Adrenal gland (tissue), 12 donors: ENCODE measurements around the gene TUBA4B. TPM values are rescaled to one million over a fixed set of nuclear protein-coding genes. Genes with fewer than 3 reads are reported as not detected.
"Not testable (repeated sequence)": the region's sequence is repeated elsewhere in the genome, so short reads cannot be mapped to it uniquely, and the experiment has no call there.

Source experiments
- DNase-seq, 7 donors: peaks; one replicate each; pipeline ENCODE4 v3.0.0-alpha.2; 2019 to 2020
- H3K27ac ChIP-seq, 5 donors: fragments of 200-600 bp; sonication (generic) in 4 of 5; 1 replicate in 3 of 5; 2 replicates in 2 of 5; pipeline versions ENCODE4 v1.5.1 to v1.8.0; 2016 to 2020; ENCODE audit warnings: mild to moderate bottlenecking in 1 of 5
- H3K27me3 ChIP-seq: fragments of 200-600 bp; 2 replicates; pipeline ENCODE4 v1.8.0; 2021
- H3K36me3 ChIP-seq, 2 donors: fragments of 200-600 bp; replicated peaks in 1 of 2; 1 replicate in 1 of 2; 2 replicates in 1 of 2; pipeline versions ENCODE4 v1.5.1 to v1.8.0; 2018 to 2022
- H3K4me1 ChIP-seq, 2 donors: fragments of 200-600 bp; replicated peaks in 1 of 2; 1 replicate in 1 of 2; 2 replicates in 1 of 2; pipeline versions ENCODE4 v1.5.1 to v1.8.0; 2018 to 2021
- H3K4me3 ChIP-seq, 4 donors: fragments of 200-600 bp; sonication (generic) in 3 of 4; one replicate each; pipeline ENCODE4 v1.5.1; 2016 to 2018
- H3K9me3 ChIP-seq, 3 donors: fragments of 200-600 bp; sonication (generic) in 1 of 3; replicated peaks in 1 of 3; 1 replicate in 2 of 3; 2 replicates in 1 of 3; pipeline versions ENCODE4 v1.5.1 to v1.8.0; 2016 to 2021
- CTCF ChIP-seq, 6 experiments: fragments of 450-650 bp in 4 of 6; fragments of 200-600 bp in 2 of 6; sonication (generic) in 1 of 6; IDR thresholded peaks; 1 replicate in 5 of 6; 2 replicates in 1 of 6; pipeline versions ENCODE4 v1.5.1 to v1.8.0; 2016 to 2021; ENCODE audit warnings: antibody characterized with exemption in 6 of 6, mild to moderate bottlenecking in 2 of 6, moderate library complexity in 1 of 6
- POLR2A ChIP-seq, 2 donors: fragments of 450-650 bp; IDR thresholded peaks; one replicate each; pipeline ENCODE4 v1.6.1; 2017; ENCODE audit warnings: antibody characterized with exemption in 2 of 2, mild to moderate bottlenecking in 2 of 2, moderate library complexity in 1 of 2
- WGBS, 4 donors: extraction: QIAGEN DNeasy Blood & Tissue Kit in 2 of 4; methylation state at CpG; one replicate each; pipeline versions ENCODE4 v1.1.5 to v1.1.7; 2013 to 2017; 5-methylcytosine and 5-hydroxymethylcytosine counted together
- intact Hi-C, 2 donors: fragments of 100-400 bp; cut with DNase I; formaldehyde crosslinking; loops; one replicate each; pipeline versions ENCODE4 v1.14.1 to v1.15.0; 2022 to 2023
- polyA plus RNA-seq, 3 donors: library from polyadenylated mRNA; stranded (reverse); fragments of 200-250 nt in 2 of 3; fragments of 350-450 nt in 1 of 3; fragmentation: Illumina TruSeq in 1 of 3; extraction: RNeasy Lipid Tissue Mini Kit (QIAGEN cat#74804) in 1 of 3; gene quantifications; one replicate each; pipeline ENCODE4 v1.2.3, GENCODE V29; 2013 to 2014
- total RNA-seq, 9 donors: library from RNA; depleted of rRNA in 4 of 9; stranded (reverse); fragments of >200 nt in 4 of 9; fragments of 120-200 nt in 1 of 9; fragmentation: NEBNext Ultra II Directional in 1 of 9; extraction: Animal tissue kit (Norgen Biotek cat#: 25700) in 1 of 9; gene quantifications; one replicate each; pipeline versions ENCODE4 v1.1.0 to v1.2.4, GENCODE V29; 2013 to 2023
- donor health status: healthy with polysubstance abuse.
- donor health status: Bipolar disorder and iron deficiency.
- donor health status: DM: yes; HTN: yes; CAD: no.
- donor health status: DM: no; HTN: no; CAD: no.
- donor health status: DM: no; HTN: no; CAD: no.
- donor health status: DM: yes; HTN: yes; CAD: no.

TUBA4B gene
- total and polyA plus RNA-seq, 12 donors, result 0.07 to 0.14 TPM; not detected in 10

- peak; percentile 77 to 92 (median 89) for DNase-seq
- Histone ChIP-seq H3K4me1 (peaks cover 22 to 39% of the 10 kb centered on the region in 2 donors), H3K27ac (peak within 1 kb of the TSS in 4 of 5 donors; percentile 74 to 93 (median 84)), H3K4me3 (peak within 1 kb of the TSS; percentile 5 to 71 (median 56)), H3K27me3 (no peaks in the 10 kb centered on the region), H3K9me3 (no peaks in the 10 kb centered on the region), H3K36me3 (no peaks in the 10 kb centered on the region)
- intact Hi-C loops, result no loop called here
- 0 to 1% (median 0%) methylated on average over 11 to 76 of the region's 76 CpGs for WGBS, 4 donors
- TF ChIP-seq CTCF (IDR thresholded peaks at IDR 0.05) (peak in 5 of 6 experiments; percentile 7 to 29 (median 23)), POLR2A (IDR thresholded peaks at IDR 0.05) (peak; percentile 94 to 95)
Measured at GRCh38 chr2:219253753-219254589, 928 bp downstream of the TUBA4B start, which contains the start of gene TUBA4A. Gene TUBA4A, minus strand, starts transcription at chr2:219253918. Its CDS starts 60 bp downstream, at chr2:219253858.

GRCh38 chr2:219254590-219255201, 1.7 kb downstream of the TUBA4B start:
- Histone ChIP-seq H3K4me1 (peaks cover 15 to 32% of the 10 kb centered on the region in 2 donors), H3K27ac (peak overlapping the region in 4 of 5 donors; percentile 74 to 93 (median 84))
- 8 to 17% (median 11%) methylated on average over 7 to 12 of the region's 12 CpGs for WGBS, 4 donors

GRCh38 chr2:219258942-219259341, 5.9 kb downstream of the TUBA4B start:
- H3K4me1 ChIP-seq, H3K9me3 ChIP-seq, H3K4me3 ChIP-seq, DNase-seq, H3K36me3 ChIP-seq, intact Hi-C loops, H3K27me3 ChIP-seq, H3K27ac ChIP-seq: not testable (repeated sequence)
- 83 to 89% (median 87%) methylated on average over 10 of the region's 10 CpGs for WGBS, 4 donors

More at GRCh38 chr2:219254590-219255201, 1.7 kb downstream of the TUBA4B start:
- H3K4me3 ChIP-seq, result peak overlapping the region in 3 of 4 donors; percentile 44 to 71 (median 68)
- no peaks in the 10 kb centered on the region for H3K27me3 ChIP-seq
- intact Hi-C loops, result no loop called here
- peak; percentile 58 to 76 (median 69) for DNase-seq
- no peak for TF ChIP-seq CTCF (IDR thresholded peaks at IDR 0.05)
- TF ChIP-seq POLR2A (IDR thresholded peaks at IDR 0.05), result peak in 1 of 2 donors; percentile 52
- H3K9me3 ChIP-seq, result no peaks in the 10 kb centered on the region
- no peaks in the 10 kb centered on the region for H3K36me3 ChIP-seq

GRCh38 chr2:219261024-219261855, 8.2 kb downstream of the TUBA4B start:
- Histone ChIP-seq H3K9me3 (no peaks in the 10 kb centered on the region), H3K27ac (no peak overlapping the region), H3K4me3 (no peak overlapping the region), H3K27me3 (no peaks in the 10 kb centered on the region), H3K36me3 (no peaks in the 10 kb centered on the region), H3K4me1 (no peaks in the 10 kb centered on the region)
- intact Hi-C loops, result no loop called here
- no peak for DNase-seq
- 64 to 81% (median 69%) methylated on average over 5 of the region's 5 CpGs for WGBS, 4 donors
- TF ChIP-seq CTCF (IDR thresholded peaks at IDR 0.05) (no peak), POLR2A (IDR thresholded peaks at IDR 0.05) (no peak)
